ENCODE data around the gene RCL1. TPM values are rescaled to one million over a fixed set of nuclear protein-coding genes. Genes with fewer than 3 reads are reported as not detected.
"Not testable (repeated sequence)": the region's sequence is repeated elsewhere in the genome, so short reads cannot be mapped to it uniquely, and the experiment has no call there.

Gene RCL1
- polyA plus RNA-seq, 2 of the 4 experiments (the other 2 are of a cell fraction), result 25.5 to 27.5 TPM

DNA sequence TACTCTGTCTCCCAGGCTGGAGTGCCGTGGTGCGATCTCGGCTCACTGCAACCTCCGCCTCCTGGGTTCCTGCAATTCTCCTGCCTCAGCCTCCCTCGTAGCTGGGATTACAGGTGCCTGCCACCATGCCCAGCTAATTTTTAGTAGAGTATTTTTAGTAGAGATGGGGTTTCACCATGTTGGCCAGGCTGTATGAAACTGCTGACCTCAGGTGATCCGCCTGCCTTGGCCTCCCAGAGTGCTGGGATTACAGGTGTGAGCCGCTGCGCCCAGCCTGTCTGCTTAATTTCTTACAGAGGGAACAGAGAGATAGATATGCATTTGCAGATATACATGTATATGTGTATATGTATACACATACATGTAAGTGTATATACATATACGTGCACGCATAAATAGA, 2.4 kb downstream of the RCL1 start:
- H3K4me3 ChIP-seq; H3K9me3 ChIP-seq; ATAC-seq; DNase-seq (ENCODE audit: low read depth in 1 of 2, low spot score in 1 of 2); H3K27ac ChIP-seq; POLR2A ChIA-PET; FAIRE-seq; H3K4me1 ChIP-seq: not testable (repeated sequence)
- WGBS (ENCODE audit: missing lambda C conversion rate), result 96% methylated on average over 10 of the region's 10 CpGs
- CTCF ChIA-PET, result interaction anchor here (1.6 to 4.9 kb wide), 3 partner anchors 33 to 190 kb away, joined by 5 to 19 read pairs (median 13); partner anchors contain the start of gene JAK2
- H3K4me2 ChIP-seq, result peak overlapping the region; percentile 97; the same call in 1 of the 3 replicates
- peak; percentile 19 for TF ChIP-seq MAFK (IDR thresholded peaks at IDR 0.05; ENCODE audit: partially characterized antibody)

DNA sequence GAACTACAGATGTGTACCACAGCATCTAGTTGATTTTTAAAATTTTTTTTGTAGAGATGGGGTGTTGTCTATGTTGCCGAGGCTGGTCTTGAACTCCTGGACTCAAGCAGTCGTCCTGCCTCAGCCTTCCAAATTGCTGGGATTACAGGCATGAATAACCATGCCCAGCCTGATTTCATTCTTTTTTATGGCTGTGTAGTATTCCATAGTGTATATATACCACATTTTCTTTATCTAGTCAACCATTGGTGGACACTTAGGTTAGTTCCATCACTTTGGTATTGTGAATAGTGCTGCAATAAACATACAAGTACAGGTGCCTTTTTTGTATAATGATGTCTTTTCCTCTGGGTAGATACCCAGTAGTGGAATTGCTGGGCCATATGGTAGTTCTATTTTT, 3.8 kb downstream of the RCL1 start:
- H3K4me3 ChIP-seq, result no peak overlapping the region
- DNase-seq (ENCODE audit: low read depth in 1 of 2, low spot score in 1 of 2) (no peak), FAIRE-seq (no peak), ATAC-seq (no peak)
- peaks cover 5% of the 10 kb centered on the region; the same call in 1 of the 3 replicates for H3K4me1 ChIP-seq
- no peaks in the 10 kb centered on the region for H3K9me3 ChIP-seq
- 85% methylated on average over 2 of the region's 2 CpGs for WGBS (ENCODE audit: missing lambda C conversion rate)
- ChIA-PET POLR2A (no interaction called here), CTCF (interaction anchor here (0.8 to 4.9 kb wide), 9 partner anchors 13 to 191 kb away, joined by 3 to 19 read pairs (median 5); no protein-coding TSS in a partner anchor)
- H3K27ac ChIP-seq, result no peak overlapping the region
- H3K4me2 ChIP-seq, result no peak overlapping the region
- TF ChIP-seq, protein P1, sequence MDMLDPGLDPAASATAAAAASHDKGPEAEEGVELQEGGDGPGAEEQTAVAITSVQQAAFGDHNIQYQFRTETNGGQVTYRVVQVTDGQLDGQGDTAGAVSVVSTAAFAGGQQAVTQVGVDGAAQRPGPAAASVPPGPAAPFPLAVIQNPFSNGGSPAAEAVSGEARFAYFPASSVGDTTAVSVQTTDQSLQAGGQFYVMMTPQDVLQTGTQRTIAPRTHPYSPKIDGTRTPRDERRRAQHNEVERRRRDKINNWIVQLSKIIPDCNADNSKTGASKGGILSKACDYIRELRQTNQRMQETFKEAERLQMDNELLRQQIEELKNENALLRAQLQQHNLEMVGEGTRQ (IDR thresholded peaks at IDR 0.05), result no peak
- TF ChIP-seq ZC3H11A (IDR thresholded peaks at IDR 0.05), result no peak
- TF ChIP-seq POLR2AphosphoS2 (conservative IDR thresholded peaks at IDR 0.05; ENCODE audit: low read length), result no peak
- TF ChIP-seq, protein P2, sequence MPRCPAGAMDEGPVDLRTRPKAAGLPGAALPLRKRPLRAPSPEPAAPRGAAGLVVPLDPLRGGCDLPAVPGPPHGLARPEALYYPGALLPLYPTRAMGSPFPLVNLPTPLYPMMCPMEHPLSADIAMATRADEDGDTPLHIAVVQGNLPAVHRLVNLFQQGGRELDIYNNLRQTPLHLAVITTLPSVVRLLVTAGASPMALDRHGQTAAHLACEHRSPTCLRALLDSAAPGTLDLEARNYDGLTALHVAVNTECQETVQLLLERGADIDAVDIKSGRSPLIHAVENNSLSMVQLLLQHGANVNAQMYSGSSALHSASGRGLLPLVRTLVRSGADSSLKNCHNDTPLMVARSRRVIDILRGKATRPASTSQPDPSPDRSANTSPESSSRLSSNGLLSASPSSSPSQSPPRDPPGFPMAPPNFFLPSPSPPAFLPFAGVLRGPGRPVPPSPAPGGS (IDR thresholded peaks at IDR 0.05), result no peak
- no peak for TF ChIP-seq ZNF302 (CRISPR knock-in tag; IDR thresholded peaks at IDR 0.05)
- TF ChIP-seq, protein P3, sequence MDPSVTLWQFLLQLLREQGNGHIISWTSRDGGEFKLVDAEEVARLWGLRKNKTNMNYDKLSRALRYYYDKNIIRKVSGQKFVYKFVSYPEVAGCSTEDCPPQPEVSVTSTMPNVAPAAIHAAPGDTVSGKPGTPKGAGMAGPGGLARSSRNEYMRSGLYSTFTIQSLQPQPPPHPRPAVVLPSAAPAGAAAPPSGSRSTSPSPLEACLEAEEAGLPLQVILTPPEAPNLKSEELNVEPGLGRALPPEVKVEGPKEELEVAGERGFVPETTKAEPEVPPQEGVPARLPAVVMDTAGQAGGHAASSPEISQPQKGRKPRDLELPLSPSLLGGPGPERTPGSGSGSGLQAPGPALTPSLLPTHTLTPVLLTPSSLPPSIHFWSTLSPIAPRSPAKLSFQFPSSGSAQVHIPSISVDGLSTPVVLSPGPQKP (IDR thresholded peaks at IDR 0.05; ENCODE audit: low read depth, low read length), result no peak
- TF ChIP-seq FOSB (CRISPR knock-in tag; IDR thresholded peaks at IDR 0.05), result no peak
- TF ChIP-seq RARB (CRISPR knock-in tag; IDR thresholded peaks at IDR 0.05), result no peak
- no peak for TF ChIP-seq NFE2L2 (conservative IDR thresholded peaks at IDR 0.05; ENCODE audit: low read length)
- no peak for TF ChIP-seq PHF8 (IDR thresholded peaks at IDR 0.05; ENCODE audit: borderline replicate concordance, low read depth)
- TF ChIP-seq CEBPB (IDR thresholded peaks at IDR 0.05), result no peak
- TF ChIP-seq, protein P4, sequence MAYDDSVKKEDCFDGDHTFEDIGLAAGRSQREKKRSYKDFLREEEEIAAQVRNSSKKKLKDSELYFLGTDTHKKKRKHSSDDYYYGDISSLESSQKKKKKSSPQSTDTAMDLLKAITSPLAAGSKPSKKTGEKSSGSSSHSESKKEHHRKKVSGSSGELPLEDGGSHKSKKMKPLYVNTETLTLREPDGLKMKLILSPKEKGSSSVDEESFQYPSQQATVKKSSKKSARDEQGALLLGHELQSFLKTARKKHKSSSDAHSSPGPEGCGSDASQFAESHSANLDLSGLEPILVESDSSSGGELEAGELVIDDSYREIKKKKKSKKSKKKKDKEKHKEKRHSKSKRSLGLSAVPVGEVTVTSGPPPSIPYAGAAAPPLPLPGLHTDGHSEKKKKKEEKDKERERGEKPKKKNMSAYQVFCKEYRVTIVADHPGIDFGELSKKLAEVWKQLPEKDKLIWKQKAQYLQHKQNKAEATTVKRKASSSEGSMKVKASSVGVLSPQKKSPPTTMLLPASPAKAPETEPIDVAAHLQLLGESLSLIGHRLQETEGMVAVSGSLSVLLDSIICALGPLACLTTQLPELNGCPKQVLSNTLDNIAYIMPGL (CRISPR knock-in tag; IDR thresholded peaks at IDR 0.05; ENCODE audit: borderline replicate concordance), result no peak
- no peak for TF ChIP-seq POLR2A (IDR thresholded peaks at IDR 0.05; ENCODE audit: low read length)
- TF ChIP-seq MAZ (IDR thresholded peaks at IDR 0.05; ENCODE audit: borderline replicate concordance, low read depth, low read length), result no peak

DNA sequence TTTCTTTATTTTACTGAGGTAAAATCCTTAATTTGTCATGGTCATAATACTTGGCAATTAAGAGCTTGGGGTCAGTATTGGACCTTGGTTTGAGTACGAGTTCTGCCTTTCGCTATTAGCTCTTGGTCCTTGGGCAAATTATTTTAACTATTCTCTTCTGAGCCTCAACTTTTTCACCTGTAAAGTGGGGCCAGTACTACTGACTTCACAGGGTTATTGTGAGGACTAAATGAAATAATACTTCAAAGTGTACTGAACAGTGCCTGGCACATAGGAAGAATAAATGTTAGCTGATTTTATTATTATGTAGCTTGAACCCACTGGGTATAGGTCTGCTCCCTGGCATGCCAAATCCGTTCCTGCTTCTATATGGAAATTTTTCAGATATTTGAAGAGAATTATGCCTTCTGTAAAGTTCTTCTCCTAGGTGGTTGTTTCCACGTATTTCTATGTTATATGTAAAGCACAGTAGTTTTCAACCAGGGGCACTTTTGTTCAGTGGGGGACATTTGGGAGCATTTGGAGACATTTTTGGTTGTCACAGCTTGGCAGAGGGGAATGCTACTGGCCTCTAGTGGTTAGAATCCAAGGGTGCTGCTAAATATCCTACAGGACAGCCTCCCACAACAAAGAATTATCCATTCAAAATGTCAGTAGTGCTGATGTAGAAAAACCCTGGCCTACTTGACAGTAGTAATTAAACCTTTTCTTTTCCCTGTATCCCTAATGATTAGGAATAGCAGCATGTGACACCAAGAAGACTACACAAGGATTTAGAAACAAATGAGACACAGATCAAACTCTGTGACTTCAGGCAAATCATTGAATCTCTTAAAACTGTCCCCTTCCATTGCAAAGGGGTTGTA, 4.5 kb downstream of the RCL1 start:
- ATAC-seq, result no peak
- Histone ChIP-seq H3K9me3 (no peaks in the 10 kb centered on the region), H3K27ac (no peak overlapping the region), H3K4me1 (peaks cover 5% of the 10 kb centered on the region; the same call in 1 of the 3 replicates), H3K4me2 (no peak overlapping the region), H3K4me3 (no peak overlapping the region)
- ChIA-PET CTCF (interaction anchor here (0.6 to 4.9 kb wide), 10 partner anchors 9 to 190 kb away, joined by 3 to 19 read pairs (median 5); no protein-coding TSS in a partner anchor), POLR2A (no interaction called here)
- 79% methylated on average over 4 of the region's 4 CpGs for WGBS (ENCODE audit: missing lambda C conversion rate)
- no peak for FAIRE-seq
- peak; percentile 38 to 53 for DNase-seq (ENCODE audit: low read depth in 1 of 2, low spot score in 1 of 2)
- TF ChIP-seq RFX5 (IDR thresholded peaks at IDR 0.05) (no peak), CHD4 (IDR thresholded peaks at IDR 0.05; ENCODE audit: borderline replicate concordance) (no peak), SMC3 (IDR thresholded peaks at IDR 0.05) (peak; percentile 31; the same call in 2 of the 3 replicates), HDAC2 (IDR thresholded peaks at IDR 0.05) (0 out of 2 replicates have a peak, but pooled peaks have one; percentile 35)
- TF ChIP-seq, protein P5, sequence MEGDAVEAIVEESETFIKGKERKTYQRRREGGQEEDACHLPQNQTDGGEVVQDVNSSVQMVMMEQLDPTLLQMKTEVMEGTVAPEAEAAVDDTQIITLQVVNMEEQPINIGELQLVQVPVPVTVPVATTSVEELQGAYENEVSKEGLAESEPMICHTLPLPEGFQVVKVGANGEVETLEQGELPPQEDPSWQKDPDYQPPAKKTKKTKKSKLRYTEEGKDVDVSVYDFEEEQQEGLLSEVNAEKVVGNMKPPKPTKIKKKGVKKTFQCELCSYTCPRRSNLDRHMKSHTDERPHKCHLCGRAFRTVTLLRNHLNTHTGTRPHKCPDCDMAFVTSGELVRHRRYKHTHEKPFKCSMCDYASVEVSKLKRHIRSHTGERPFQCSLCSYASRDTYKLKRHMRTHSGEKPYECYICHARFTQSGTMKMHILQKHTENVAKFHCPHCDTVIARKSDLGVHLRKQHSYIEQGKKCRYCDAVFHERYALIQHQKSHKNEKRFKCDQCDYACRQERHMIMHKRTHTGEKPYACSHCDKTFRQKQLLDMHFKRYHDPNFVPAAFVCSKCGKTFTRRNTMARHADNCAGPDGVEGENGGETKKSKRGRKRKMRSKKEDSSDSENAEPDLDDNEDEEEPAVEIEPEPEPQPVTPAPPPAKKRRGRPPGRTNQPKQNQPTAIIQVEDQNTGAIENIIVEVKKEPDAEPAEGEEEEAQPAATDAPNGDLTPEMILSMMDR (IDR thresholded peaks at IDR 0.05), result peak; percentile 73
- TF ChIP-seq, protein P4 (CRISPR knock-in tag; IDR thresholded peaks at IDR 0.05; ENCODE audit: borderline replicate concordance), result no peak
- TF ChIP-seq, protein P6, sequence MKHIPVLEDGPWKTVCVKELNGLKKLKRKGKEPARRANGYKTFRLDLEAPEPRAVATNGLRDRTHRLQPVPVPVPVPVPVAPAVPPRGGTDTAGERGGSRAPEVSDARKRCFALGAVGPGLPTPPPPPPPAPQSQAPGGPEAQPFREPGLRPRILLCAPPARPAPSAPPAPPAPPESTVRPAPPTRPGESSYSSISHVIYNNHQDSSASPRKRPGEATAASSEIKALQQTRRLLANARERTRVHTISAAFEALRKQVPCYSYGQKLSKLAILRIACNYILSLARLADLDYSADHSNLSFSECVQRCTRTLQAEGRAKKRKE (CRISPR knock-in tag; IDR thresholded peaks at IDR 0.05; ENCODE audit: low read depth), result no peak
